IPS-18c (cell line): Measurements from ENCODE around the gene NOXO1.
"Not testable (repeated sequence)": the region's sequence is repeated elsewhere in the genome, so short reads cannot be mapped to it uniquely, and the experiment has no call there.

Experiments
- H3K4me3 ChIP-seq: 2 replicates; pipeline ENCODE4 v1.7.0; 2013; ENCODE audit warnings: low read depth, mild to moderate bottlenecking, low read length, moderate library complexity; ENCODE audit not compliant: insufficient read depth
- H3K9me3 ChIP-seq: one replicate; pipeline ENCODE4 v1.6.1; 2013; ENCODE audit warnings: mild to moderate bottlenecking, low read length, moderate library complexity; ENCODE audit not compliant: control insufficient read depth, insufficient read depth

Gene NOXO1

DNA sequence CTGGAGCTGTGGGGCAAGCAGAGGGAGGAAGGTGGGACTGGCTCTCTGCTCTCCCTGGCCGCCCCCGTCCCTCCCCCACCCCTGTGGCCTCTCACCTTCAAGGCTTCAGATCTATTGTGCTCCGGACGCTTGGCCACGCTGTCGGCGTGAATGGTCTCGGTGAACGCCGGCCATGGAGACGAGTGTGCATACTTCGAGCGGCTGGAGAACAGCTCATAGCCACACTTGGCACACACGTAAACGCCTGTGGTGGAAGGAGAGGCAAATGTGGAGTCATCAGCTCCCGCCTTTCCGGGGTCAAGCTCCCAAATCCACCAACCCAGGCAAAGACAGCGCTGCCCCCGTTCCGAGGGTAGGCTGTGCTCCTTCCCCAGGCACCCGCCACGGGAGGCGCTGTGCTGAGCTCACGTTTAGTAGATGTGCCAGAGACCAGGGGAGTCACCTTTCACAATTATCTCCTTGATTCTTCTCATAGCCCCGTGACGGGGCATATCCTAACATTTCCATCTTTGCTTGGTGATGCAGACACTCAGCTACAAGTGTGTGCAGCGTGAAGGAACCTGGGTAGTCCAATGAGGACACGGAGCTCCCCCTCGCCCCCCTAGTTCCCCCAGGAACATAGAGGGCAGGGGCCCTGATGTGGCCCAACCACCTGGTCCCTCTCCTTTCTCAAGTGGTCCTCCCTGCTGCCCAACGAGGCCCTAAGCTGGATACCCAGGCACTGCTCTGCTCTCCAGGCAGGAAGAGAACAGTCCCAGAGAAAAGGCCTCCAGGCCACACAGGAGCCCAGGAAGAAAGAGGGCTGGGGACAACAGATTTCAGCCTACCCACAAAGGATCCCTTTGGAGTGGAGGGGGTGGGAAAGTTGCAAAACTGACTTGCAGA lies 39.9 kb downstream of the NOXO1 start:
- Histone ChIP-seq H3K9me3 (no peaks in the 10 kb centered on the region), H3K4me3 (no peak overlapping the region; the same call in 1 of the 2 replicates)

- Histone ChIP-seq H3K4me3 (no peak overlapping the region), H3K9me3 (no peaks in the 10 kb centered on the region)
Measured at GRCh38 chr16:1940273-1941161, 40.8 kb downstream of the NOXO1 start.

DNA sequence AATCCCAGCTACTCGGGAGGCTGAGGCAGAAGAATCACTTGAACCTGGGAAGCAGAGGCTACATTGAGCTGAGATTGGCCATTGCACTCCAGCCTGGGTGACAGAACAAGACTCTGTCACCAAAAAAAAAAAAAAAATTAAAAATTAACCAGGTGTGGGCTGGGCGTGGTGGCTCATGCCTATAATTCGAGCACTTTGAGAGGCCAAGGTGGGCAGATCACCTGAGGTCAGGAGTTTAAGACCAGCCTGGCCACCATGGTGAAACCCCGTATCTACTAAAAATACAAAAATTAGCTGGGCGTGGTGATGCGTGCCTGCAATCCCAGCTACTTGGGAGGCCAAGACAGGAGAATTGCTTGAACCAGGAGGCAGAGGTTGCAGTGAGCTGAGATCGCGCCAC lies 41.4 kb downstream of the NOXO1 start:
- H3K4me3 ChIP-seq, H3K9me3 ChIP-seq: not testable (repeated sequence)

- Histone ChIP-seq H3K4me3 (no peak overlapping the region), H3K9me3 (no peaks in the 10 kb centered on the region)
Measured at GRCh38 chr16:1938910-1939309, 42.4 kb downstream of the NOXO1 start.

- Histone ChIP-seq H3K4me3 (no peak overlapping the region), H3K9me3 (no peaks in the 10 kb centered on the region)
Measured at GRCh38 chr16:1938316-1938715, 43.0 kb downstream of the NOXO1 start.

DNA sequence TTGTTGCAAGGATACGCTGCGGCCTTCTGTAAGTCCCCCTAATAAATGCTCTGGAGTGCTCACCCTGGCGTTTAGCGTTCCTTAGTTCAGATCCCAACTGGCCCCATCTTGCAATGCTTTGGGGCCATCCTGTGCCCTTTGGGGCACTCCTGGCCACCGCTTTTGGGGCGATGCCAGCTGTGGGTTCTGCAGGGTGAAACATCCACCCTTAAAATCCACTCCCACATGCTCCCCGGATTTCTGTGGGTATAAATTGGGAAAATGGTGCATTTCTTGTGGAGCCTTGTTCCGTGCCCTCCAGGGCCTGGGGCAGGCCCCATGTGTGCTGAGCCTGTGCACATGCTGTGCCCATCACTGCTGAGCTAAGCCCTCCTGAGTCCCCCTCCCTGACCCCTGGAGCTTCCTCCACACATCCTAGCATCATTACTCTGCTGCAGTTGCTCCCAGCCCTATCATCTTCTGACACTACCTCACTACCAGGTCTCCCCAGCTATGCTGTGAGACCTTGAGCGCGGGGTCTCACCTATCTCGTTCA lies 44.3 kb downstream of the NOXO1 start:
- H3K4me3 ChIP-seq, result no peak overlapping the region
- no peaks in the 10 kb centered on the region for H3K9me3 ChIP-seq

DNA sequence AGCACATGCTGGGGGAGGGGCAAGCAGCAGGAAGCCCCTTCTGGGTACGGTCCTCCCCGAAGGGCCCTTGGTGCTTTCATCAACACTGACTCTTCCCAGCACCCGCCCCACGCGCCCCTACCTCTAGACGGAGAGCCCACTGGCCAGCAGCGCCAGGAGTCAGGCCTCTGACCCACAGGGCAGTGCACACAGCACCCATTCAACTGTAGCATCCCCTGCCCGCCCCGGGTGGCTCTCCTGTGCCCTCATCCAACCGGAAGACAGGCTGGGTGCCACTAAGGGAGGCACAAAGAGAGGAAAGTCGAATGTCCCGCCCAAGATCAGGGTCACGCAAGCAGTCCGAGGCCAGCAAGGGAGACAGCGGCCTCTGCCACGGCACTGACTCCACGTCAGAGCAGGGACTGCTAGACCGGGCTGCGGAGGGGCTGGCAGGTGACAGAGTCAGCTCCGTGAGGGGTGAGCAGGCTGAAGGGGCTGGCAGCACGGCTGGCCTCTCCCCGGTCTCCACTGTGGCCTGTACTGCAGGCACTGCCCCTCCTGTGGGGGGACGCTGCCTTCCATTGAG lies 48.1 kb downstream of the NOXO1 start:
- H3K4me3 ChIP-seq, result no peak overlapping the region

DNA sequence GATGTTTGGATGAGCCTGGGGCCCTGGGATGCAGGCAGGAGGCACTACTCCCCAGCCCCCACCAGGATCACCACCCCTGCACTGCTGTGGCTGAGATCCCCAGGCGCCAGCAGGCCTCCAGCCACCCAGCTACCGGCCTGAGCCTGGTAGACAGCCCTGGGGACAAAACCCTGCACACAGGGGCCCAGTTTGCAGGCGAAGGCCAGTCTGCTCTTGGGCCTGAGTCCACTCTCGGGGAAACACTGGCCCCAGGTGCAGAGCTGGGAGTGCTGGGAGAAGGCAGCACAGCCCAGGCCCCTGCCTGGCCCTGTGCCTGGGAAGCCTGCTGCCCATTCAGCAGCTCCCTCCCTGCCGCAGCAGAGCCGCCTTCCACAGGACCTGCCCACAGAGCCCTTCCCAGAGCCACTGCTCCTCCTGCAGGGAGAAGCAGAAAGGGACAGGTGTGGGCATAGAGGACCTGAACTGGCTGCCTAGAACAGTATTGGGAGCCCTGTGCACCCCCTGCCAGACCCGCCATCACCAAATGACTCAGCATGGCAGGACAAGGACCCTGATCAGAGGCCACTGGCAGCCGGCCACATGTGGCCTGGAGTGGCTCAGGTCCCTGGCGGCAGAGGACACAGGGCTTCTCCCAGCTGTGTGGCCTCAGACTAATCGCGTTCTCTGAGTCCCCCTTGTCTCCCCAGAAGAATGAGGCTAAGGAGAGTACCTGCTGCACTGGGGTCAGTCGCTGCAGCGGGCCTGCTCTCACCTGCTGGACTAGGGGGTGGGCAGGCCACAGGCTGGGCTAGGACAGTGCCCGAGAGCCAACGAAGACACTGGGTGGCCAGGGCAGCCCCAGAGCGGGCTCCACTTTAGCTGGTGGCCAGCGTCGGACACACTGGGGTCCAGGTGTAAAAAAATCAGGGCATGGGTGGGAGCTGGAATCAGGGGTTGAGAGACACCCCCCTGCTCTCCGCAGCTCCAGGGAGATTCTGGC lies 48.9 kb downstream of the NOXO1 start:
- Histone ChIP-seq H3K9me3 (no peaks in the 10 kb centered on the region), H3K4me3 (no peak overlapping the region)

More for the DNA sequence above, 48.1 kb downstream of the NOXO1 start:
- H3K9me3 ChIP-seq, result no peaks in the 10 kb centered on the region

- Histone ChIP-seq H3K4me3 (no peak overlapping the region), H3K9me3 (no peaks in the 10 kb centered on the region)
Measured at GRCh38 chr16:1930338-1930720, 50.9 kb downstream of the NOXO1 start.

DNA sequence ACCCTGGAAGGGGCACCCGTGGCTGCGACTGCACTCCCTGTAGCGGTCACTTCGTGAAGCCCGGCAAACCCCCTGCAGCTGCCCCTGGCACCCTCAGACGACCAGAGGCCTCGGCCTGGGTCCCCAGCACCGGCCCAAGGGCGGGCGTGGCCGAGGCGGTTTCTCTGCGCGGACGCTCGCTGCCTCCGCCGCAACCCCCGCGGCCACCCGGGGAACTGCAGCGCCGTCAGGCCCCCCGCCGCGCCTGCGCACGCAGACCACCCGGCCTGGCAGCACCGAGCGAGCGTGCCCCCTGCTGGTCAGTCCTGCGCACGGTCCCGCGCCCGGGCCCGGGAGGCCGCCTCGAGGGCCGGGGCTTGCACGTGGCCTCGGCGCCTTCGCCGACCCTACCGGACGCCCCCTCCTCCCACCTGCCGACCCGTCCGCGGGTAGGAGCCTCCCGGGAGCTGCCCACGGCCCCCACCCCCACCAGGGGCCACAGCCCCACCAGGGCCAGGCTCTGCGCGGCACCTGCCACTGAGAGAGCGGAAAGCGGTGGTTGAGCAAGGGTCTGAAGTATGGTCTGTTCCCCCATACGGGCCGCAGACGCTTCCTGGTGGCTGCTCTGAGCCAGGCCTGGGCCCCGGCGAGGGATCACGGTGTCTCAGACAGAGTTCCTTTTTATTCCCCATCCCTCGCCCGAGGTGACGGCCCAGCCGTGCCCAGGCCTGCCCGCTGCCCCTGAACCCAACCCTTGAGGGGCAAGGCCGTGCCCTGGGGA lies 51.5 kb downstream of the NOXO1 start:
- no peaks in the 10 kb centered on the region for H3K9me3 ChIP-seq
- H3K4me3 ChIP-seq, result peak overlapping the region; percentile 44

DNA sequence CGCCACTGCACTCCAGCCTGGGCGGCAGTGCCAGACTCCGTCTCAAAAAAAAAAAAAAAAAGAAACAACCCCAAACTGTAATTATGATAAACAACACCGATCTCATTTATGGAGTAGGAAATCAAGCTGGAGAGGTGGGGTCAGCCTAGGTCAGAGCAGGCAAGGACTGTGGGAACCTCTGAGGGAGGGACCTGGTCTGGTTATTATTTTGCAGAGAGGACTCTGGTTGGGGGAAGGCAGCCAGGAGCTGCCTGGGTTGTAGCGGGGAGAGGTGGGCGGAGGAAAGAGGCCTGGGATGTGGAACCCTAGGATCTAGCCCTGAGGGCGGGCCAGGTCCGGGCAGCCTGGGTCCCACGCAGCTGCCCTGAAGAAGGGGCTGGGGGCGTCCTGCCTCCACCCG lies 52.2 kb downstream of the NOXO1 start:
- peak overlapping the region; percentile 44; the same call in 1 of the 2 replicates for H3K4me3 ChIP-seq

More for the DNA sequence above, 52.2 kb downstream of the NOXO1 start:
- H3K9me3 ChIP-seq, result no peaks in the 10 kb centered on the region
